ENCODE data around the gene EYS. TPM values are rescaled to one million over a fixed set of nuclear protein-coding genes. Genes with fewer than 3 reads are reported as not detected.

EYS gene
- total RNA-seq, 1 donor from 2014 or later: 0.41 TPM

GRCh38 chr6:64750910-64751309 lies 956.1 kb downstream of the EYS start:
- DNase-seq (ENCODE audit: extremely low read depth, low read depth, low spot score): no peak

DNA sequence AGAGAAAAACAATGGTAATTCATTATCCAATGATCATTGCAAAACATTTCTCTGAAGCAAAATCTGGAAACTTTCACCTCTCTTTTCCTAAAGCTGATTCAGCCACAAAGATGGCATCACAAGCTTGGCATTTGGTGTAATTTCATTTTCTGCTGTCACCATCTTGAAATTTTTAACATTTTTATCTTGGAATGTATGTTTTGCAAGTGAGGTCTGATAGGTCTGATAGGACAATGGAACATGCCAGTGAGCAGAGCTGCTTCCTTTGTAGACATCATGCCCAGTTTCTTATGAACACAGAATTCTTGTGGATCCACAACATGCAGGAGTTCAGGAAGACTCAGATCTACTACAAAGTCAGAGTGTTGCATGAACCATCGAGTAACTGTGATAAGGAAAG lies 969.6 kb downstream of the EYS start:
- no peak for DNase-seq (ENCODE audit: extremely low read depth, low read depth, low spot score)

GRCh38 chr6:64736421-64736950 lies 970.5 kb downstream of the EYS start:
- no peak for DNase-seq (ENCODE audit: extremely low read depth, low read depth, low spot score)

DNA sequence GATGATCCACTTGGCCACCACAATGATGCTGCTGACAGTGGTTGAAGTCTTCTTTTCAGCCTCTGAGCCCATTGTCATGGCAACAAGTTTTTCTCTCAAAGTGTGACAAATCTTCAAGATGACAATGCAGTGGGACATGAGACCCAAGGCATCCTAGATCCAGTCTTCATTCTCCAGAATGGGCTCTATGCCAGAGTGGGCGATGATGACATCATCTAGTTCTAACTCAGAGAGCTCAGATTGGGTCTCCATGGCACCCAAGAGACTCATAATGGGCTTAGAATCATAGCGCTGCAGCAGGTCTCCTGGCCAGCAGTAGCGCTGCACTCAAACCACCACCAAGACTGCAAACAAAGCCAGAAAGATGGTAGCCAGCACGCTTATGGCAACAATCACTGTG lies 973.6 kb downstream of the EYS start:
- DNase-seq (ENCODE audit: extremely low read depth, low read depth, low spot score): no peak

DNA sequence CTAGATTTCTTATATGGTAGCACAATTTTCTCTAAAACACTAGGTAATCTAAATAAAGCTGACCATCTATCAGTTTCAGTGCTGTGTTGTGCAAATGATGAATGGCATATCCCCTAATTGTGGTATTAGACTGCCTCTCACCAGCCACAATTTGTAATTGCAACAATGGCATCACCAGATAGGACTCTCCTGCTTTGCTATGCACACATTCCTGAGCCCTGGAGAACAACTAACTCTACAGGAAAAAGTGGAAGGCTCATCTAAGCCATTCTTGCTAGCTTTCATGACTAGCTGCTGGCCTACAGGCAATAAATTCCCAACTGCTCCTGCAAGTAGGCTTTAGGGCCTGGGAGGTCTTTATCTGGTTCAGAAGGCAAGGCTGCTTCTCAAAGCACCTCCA lies 974.1 kb downstream of the EYS start:
- DNase-seq (ENCODE audit: extremely low read depth, low read depth, low spot score): no peak

GRCh38 chr6:64729522-64729921 lies 977.5 kb downstream of the EYS start:
- DNase-seq (ENCODE audit: extremely low read depth, low read depth, low spot score): no peak

DNA sequence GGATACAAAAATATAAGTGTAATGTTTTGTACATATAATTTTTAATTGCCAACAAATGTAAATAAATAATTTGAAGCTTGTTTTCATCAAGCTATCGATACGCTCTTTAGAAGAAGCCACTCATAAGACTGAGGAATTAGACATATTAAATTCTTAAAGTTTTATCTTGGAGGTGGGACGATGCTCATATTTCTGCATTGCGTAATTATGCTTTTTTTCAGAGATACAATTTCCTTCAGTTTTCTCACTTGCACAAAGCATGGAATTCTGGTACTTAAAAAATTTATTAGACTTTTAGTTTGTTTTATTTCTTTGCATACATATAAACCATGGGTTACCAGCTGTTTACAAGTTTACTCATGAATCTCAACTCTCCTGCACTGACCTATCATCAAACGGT lies 980.0 kb downstream of the EYS start:
- DNase-seq (ENCODE audit: extremely low read depth, low read depth, low spot score): no peak

DNA sequence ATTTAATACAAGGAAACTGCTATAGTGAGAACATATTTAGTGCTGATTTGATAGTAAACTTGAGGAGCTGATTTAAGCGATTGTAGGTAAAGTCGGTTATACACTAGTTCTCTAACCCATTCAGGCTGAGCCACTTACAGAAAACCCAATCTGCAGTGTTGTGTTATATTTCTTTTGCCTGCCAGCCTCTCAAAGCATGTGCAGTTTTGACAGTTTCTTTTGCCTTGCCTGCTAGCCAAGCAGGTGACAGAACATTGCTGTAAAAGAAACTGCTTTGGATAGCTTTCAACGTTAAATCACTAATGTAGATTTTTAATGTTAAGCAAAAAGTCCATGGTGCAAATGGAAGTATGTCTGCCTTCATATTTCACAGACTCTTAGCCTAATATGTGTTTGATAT lies 982.9 kb downstream of the EYS start:
- no peak for DNase-seq (ENCODE audit: extremely low read depth, low read depth, low spot score)

DNA sequence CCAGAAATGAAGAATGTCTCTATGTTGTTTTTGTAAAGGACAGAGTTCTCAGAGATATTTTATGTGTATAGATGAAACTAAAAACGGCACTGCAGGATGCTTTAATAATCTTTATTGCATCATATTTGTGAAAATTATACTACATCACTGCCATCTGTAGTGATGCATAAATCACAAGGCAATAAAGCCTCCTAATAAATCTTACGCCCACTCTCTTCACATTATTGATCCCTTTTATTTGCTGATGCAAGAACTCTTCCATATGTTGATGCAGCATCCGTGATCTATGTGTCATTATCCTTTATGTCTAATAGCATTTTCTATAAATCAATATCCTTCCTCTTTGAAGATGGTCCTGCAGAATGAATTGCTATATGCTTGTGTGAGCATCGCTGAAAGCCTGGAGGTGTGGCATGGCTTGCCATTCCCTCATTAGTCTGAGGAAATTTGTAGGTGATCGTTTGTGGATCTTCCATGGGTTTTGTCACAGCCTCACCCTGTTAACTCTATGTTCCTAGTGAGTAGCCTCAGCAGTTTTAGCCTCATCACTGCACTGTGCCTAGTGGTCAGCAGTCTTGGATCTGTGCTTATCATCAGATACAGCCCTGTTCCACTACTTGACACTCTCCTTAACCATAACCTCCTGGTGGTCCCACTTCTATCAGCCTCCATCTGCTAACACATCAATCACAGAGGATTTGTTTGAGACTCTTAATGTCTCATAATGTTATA lies 983.5 kb downstream of the EYS start:
- no peak for DNase-seq (ENCODE audit: extremely low read depth, low read depth, low spot score)

DNA sequence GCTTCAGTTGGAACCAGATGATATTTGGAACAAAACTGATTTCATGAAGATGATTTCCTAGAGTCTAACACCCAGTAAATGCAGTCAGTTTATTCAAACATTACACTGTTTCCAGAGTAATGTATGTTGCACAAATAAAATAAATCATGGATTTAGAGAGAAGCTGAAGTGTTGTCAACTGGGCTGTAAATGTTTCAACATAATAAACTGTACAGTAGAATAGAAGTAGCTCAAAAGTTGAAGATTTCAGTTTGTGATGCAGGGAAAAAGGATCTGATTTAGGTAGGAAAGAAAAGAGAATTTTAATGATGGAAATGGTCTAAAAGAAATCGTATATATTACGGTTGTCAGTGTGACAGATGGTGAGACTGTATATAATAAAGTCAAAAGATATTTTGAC lies 985.2 kb downstream of the EYS start:
- no peak for DNase-seq (ENCODE audit: extremely low read depth, low read depth, low spot score)

DNA sequence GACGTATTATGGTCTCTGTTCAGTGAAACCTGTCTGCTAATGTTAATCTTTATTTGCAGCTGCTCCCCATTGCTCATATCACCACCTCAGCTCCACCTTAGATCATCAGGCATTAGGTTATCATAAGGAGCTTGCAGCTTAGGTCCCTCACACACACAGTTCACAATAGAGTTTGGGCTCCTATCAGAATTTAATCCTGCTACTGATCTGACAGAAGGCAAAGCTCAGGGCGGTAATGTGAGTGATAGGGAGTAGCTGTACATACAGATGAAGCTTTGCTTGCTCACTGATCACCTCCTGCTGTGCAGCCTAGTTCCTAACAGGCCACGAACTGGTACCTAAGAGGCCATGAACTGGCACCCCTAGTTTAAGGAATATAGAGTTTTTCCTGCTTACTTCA lies 989.7 kb downstream of the EYS start:
- DNase-seq (ENCODE audit: extremely low read depth, low read depth, low spot score): no peak

DNA sequence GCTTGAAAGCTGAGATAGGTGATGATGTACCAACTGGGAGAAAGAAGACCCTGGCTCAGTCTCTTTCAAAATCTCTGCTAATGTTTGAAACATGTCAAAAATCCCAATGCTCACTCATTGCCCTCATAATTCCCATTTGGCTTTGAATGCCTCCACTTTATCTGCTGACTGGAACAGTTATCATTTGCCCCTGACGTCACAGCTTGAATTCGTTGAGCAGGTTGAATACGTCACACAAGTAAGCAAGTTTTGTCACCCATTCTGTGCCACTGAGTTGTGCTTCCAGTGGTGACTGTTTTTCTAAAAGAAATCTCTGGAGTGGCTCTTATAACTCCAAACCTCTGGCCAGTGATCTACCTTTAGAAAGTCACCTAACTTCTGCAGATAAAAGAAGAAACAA lies 991.4 kb downstream of the EYS start:
- DNase-seq (ENCODE audit: extremely low read depth, low read depth, low spot score): no peak

GRCh38 chr6:64714073-64714472 lies 993.0 kb downstream of the EYS start:
- DNase-seq (ENCODE audit: extremely low read depth, low read depth, low spot score): no peak

GRCh38 chr6:64713175-64713574 lies 993.9 kb downstream of the EYS start:
- no peak for DNase-seq (ENCODE audit: extremely low read depth, low read depth, low spot score)

DNA sequence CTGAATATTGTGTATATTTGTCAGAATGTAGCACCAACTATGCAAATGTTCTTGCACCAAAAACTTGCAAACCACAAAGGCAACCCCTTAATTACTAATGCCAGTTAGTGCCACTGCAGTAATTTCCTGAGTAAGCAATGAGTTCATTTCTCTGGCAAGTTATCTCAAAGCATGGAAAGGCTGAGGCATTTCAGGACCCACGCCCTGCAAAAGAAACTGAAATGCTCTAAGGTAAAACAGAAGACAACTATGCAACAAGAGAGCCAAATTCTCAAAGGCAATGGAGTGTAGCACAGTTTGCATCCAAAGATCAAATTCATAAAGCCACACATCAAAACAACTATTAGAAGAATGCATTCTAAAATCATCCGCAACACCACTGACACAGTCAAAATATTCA lies 994.4 kb downstream of the EYS start:
- no peak for DNase-seq (ENCODE audit: extremely low read depth, low read depth, low spot score)

DNA sequence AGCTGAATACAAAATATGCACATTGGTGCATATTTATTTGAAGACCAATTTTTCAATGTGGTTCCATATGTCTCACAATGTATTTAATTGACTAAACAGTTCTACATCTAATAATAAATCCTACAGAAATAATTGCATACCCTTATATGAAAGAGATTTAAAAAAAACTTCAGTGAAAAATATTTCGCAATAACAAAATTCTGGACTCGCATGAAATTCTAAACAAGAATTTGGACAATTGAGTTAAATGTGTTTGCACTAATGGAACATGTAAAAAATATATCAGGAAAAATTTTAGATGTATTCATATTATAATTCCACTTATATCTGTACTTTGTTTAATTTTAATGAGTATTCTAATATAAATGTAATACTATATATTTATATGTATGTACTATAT lies 1003.1 kb downstream of the EYS start:
- no peak for DNase-seq (ENCODE audit: extremely low read depth, low read depth, low spot score)

DNA sequence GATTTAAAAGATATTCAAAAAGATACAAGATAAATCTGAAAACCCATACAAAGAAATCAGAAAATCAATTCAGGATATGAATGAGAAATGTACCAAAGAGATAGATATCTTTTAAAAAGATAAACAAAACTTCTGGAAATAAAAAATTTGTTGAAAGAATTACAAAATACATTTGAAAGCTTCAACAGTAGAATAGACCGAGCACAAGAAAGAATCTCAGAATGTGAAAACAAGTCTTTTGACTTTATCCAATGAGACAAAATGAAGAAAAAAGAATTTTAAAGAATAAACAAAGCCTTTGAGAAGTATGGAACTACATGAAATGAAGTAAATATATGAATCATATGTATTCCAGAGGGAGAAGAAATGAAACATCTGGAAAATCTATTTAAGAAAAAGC lies 1011.0 kb downstream of the EYS start:
- DNase-seq (ENCODE audit: extremely low read depth, low read depth, low spot score): no peak

- DNase-seq (ENCODE audit: extremely low read depth, low read depth, low spot score): no peak
Measured at GRCh38 chr6:64694356-64694755, 1012.7 kb downstream of the EYS start.

DNA sequence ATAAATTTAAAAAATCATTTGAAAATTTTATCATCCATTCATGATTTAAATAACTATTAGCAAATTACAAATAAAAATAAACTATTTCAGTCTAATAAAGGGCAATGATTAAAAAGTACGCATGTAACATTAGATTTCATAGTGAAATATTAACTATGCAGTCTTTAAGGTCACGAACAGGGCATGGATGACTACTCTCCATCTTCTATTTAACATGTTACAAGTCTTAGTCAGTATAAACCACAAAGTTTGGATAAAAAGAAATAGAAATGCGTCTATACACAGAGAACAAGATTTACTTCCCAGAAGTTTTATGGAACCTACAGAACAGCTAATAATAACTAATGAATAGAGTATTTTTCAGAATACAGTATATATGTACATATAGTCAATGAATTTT lies 1016.0 kb downstream of the EYS start:
- DNase-seq (ENCODE audit: extremely low read depth, low read depth, low spot score): no peak

GRCh38 chr6:64685401-64685800 lies 1021.6 kb downstream of the EYS start:
- no peak for DNase-seq (ENCODE audit: extremely low read depth, low read depth, low spot score)

DNA sequence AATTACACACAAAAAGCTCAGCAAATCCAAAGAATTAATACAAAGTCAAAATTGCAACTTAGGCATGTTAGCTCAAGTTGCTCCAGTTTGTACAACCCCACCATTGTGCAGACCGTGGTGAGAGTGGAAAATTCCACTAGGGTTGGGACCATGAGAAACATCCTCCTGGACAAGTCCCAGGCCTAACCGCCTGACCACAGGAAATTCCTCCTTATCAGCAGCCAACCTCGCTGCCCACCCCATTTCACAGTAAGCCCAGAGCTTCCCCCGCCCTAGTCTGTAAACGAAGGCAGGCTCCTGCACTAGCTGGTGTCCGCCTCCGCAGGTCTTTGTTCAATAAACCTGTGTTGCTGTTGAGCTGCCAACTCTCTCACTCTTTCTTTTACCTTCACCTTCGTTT lies 1023.3 kb downstream of the EYS start:
- DNase-seq (ENCODE audit: extremely low read depth, low read depth, low spot score): peak; percentile 88

DNA sequence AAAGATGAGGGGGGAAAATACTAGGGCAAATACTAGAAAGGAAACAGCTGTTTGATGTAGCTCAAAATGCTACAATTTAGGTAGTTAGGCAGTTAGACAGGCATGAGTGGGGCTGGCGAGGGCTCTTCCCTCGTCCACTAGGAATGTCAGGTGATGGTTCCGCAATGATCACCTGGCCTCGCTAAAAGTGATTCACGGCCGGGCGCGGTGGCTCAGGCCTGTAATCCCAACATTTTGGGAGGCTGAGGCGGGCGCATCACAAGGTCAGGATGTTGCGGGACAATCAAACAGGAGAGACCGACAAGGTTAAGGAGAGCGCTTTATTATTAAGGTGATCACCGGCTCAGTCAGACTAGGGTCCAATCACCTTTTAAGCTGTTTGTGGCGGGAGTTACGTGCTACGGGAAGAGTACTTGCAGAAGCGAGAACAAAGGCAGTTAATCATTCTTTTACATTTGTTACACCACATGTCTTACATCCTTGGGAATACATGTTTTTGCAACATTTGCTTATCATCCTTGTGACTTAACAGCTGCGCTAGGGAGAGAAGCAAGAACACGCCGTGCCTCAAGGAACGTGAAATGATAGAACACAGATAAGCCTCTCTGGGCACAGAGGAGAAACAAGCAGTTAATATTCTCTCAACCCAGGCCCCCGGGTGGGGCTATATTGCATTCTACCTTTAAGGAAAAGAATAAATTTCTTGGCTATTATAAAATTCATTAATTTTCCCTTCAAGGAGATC lies 1025.4 kb downstream of the EYS start:
- no peak for DNase-seq (ENCODE audit: extremely low read depth, low read depth, low spot score)

All from glomerular endothelial cell (primary cell).